Measurements from ENCODE around the gene ZNF326.
A peak's percentile ranks its signal among the peaks of the same experiment; 100 is the strongest.
"Not testable (repeated sequence)": the region's sequence is repeated elsewhere in the genome, so short reads cannot be mapped to it uniquely, and the experiment has no call there.

Gene ZNF326

GRCh38 chr1:89987159-89987819 lies 7.6 kb upstream of the ZNF326 start:
- Histone ChIP-seq H3K9ac (ENCODE audit: low read length) (no peak overlapping the region), H3K4me3 (ENCODE audit: low read depth, low read length) (no peak overlapping the region), H3K36me3 (ENCODE audit: control insufficient read depth, insufficient read depth, low read length) (no peaks in the 10 kb centered on the region), H3K27ac (ENCODE audit: low read depth, low read length) (no peak overlapping the region), H3K9me3 (ENCODE audit: control insufficient read depth, insufficient read depth, low read depth, low read length) (no peaks in the 10 kb centered on the region), H3K4me1 (ENCODE audit: control insufficient read depth, insufficient read depth, low read length) (peaks cover 27% of the 10 kb centered on the region), H3K27me3 (ENCODE audit: control insufficient read depth, insufficient read depth, low read length) (no peaks in the 10 kb centered on the region)

- no peak overlapping the region for H3K9ac ChIP-seq (ENCODE audit: low read length)
- H3K27ac ChIP-seq (ENCODE audit: low read depth, low read length), result no peak overlapping the region
- H3K4me3 ChIP-seq (ENCODE audit: low read depth, low read length), result no peak overlapping the region
- H3K27me3 ChIP-seq (ENCODE audit: control insufficient read depth, insufficient read depth, low read length), result no peaks in the 10 kb centered on the region
- H3K9me3 ChIP-seq (ENCODE audit: control insufficient read depth, insufficient read depth, low read depth, low read length), result no peaks in the 10 kb centered on the region
- peaks cover 27% of the 10 kb centered on the region for H3K4me1 ChIP-seq (ENCODE audit: control insufficient read depth, insufficient read depth, low read length)
- no peaks in the 10 kb centered on the region for H3K36me3 ChIP-seq (ENCODE audit: control insufficient read depth, insufficient read depth, low read length)
These were observed 5.8 kb upstream of the ZNF326 start for GRCh38 chr1:89989099-89989498.

DNA sequence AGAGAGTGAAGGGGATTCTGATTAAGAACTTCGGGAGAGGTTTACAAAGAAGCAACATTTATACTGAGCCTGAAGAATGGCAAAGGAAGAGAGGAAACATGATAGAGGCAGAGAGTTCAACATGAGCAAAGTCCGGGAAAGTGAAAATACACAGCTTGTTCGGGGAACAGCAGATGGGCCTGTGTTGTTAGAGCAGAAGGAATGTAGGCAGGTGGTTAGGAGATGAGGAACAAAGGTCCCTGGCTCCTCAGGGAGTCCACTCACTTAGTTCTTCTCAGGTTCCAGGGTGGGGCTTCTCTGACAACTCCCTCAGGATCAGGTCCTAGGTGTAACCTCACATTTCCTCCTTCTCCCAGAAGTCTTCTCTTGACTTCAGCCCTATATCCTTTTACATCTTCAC lies 5.1 kb upstream of the ZNF326 start:
- no peaks in the 10 kb centered on the region for H3K9me3 ChIP-seq (ENCODE audit: control insufficient read depth, insufficient read depth, low read depth, low read length)
- peaks cover 27% of the 10 kb centered on the region for H3K4me1 ChIP-seq (ENCODE audit: control insufficient read depth, insufficient read depth, low read length)
- no peak overlapping the region for H3K9ac ChIP-seq (ENCODE audit: low read length)
- no peaks in the 10 kb centered on the region for H3K27me3 ChIP-seq (ENCODE audit: control insufficient read depth, insufficient read depth, low read length)
- no peak overlapping the region for H3K4me3 ChIP-seq (ENCODE audit: low read depth, low read length)
- no peaks in the 10 kb centered on the region for H3K36me3 ChIP-seq (ENCODE audit: control insufficient read depth, insufficient read depth, low read length)
- H3K27ac ChIP-seq (ENCODE audit: low read depth, low read length), result no peak overlapping the region

DNA sequence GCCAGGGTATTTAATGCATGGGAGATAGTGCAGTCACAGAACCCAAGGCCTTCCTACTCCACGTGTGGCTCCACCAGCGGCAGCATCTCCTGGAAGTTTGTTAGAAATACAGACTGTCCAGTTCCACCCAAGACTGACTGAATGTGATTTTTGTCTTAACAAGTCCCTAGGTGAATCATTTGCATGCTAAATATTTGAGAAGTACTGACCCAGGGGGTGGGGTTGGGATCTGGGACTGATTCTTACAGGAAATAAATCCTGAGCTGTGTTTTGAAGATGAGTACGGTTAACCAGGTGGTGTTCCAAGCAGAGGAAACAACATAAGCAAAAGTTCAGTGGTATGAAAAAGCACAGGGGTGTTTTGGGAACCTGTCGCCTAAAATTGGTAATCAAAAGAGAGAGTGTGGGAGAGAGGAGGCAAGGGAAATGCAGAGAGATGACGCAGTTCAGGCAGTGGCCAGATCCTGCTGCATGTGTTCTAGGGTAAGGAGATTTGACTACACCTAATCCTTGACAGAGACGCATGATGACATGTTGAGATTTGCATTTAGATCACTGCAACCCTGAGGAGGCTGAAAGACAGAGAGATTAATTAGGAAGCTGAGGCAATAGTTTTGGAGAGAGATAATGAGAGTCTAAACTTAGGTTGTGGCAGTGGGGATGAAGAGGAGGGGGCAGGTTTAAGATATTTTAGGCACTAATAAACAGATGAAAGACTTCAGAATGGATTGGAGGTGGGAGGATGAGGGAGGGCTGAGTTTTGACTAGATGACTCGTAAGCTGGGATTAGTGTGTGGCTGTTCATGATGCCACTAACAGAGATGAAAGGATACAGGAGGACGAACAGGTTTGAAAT lies 3.7 kb upstream of the ZNF326 start:
- Histone ChIP-seq H3K36me3 (ENCODE audit: control insufficient read depth, insufficient read depth, low read length) (no peaks in the 10 kb centered on the region), H3K27me3 (ENCODE audit: control insufficient read depth, insufficient read depth, low read length) (no peaks in the 10 kb centered on the region), H3K9me3 (ENCODE audit: control insufficient read depth, insufficient read depth, low read depth, low read length) (no peaks in the 10 kb centered on the region), H3K9ac (ENCODE audit: low read length) (no peak overlapping the region), H3K27ac (ENCODE audit: low read depth, low read length) (no peak overlapping the region), H3K4me1 (ENCODE audit: control insufficient read depth, insufficient read depth, low read length) (peaks cover 27% of the 10 kb centered on the region), H3K4me3 (ENCODE audit: low read depth, low read length) (no peak overlapping the region)

DNA sequence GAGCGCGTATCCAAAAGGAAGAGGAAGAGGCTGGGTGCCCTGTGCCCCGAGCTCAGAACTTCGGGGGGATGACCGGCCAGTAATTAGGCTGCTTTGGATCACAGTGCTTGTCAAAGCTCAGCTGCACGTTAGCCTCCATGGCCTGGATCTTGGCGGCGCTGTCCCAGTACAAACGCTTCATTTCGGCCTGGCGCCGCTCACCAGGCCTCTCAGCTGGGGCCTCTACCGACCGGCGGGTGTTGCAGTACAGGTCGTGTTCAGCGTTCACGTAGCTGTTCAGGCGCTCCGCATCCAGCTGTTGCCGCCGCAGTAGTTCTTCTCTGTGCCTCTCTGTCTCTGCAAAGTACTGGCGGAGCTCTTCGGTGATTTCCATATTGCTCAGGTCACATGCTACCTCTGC lies 1.4 kb upstream of the ZNF326 start:
- no peak overlapping the region for H3K27ac ChIP-seq (ENCODE audit: low read depth, low read length)
- H3K27me3 ChIP-seq (ENCODE audit: control insufficient read depth, insufficient read depth, low read length), result no peaks in the 10 kb centered on the region
- H3K36me3 ChIP-seq (ENCODE audit: control insufficient read depth, insufficient read depth, low read length), result peaks cover 9% of the 10 kb centered on the region; the same call in 1 of the 2 replicates

DNA sequence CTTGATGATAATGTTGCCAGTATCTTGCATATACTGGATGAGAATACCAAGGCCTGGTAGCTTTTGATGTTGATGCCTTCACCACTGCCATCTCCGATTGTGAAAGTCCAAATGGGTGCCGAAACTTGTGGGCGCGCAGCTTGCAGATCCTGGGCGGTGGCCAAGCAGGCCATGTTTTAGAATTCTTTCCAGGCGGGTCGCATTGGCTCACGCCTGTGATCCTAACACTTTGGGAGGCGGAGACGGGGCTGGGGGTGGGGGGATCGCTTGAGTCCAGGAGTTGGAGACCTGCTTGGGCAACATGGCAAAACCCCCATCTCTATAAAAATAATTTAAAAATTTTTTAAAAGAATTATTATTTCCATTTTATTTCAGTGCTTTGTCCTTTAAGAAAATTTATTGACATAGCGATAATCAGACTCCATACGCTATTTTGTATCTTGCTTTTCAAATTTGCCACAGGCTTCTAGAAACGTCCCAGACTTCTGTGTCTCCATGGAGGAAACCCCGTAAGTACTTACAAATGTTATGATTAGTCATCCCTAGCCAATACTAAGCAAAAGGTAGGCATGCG lies 592 bp upstream of the ZNF326 start:
- no peak overlapping the region for H3K27ac ChIP-seq (ENCODE audit: low read depth, low read length)
- peak overlapping the region; percentile 27 for H3K9ac ChIP-seq (ENCODE audit: low read length)
- no peaks in the 10 kb centered on the region for H3K9me3 ChIP-seq (ENCODE audit: control insufficient read depth, insufficient read depth, low read depth, low read length)
- H3K36me3 ChIP-seq (ENCODE audit: control insufficient read depth, insufficient read depth, low read length), result peaks cover 14% of the 10 kb centered on the region
- H3K27me3 ChIP-seq (ENCODE audit: control insufficient read depth, insufficient read depth, low read length), result no peaks in the 10 kb centered on the region
- peaks cover 45% of the 10 kb centered on the region for H3K4me1 ChIP-seq (ENCODE audit: control insufficient read depth, insufficient read depth, low read length)
- peak overlapping the region; percentile 92 for H3K4me3 ChIP-seq (ENCODE audit: low read depth, low read length)

More for the DNA sequence above, 1.4 kb upstream of the ZNF326 start:
- Histone ChIP-seq H3K9ac (ENCODE audit: low read length) (no peak overlapping the region), H3K9me3 (ENCODE audit: control insufficient read depth, insufficient read depth, low read depth, low read length) (no peaks in the 10 kb centered on the region), H3K4me3 (ENCODE audit: low read depth, low read length) (no peak overlapping the region), H3K4me1 (ENCODE audit: control insufficient read depth, insufficient read depth, low read length) (peaks cover 42% of the 10 kb centered on the region)

GRCh38 chr1:89995598-89996449 lies 914 bp downstream of the ZNF326 start:
- peaks cover 32% of the 10 kb centered on the region for H3K4me1 ChIP-seq (ENCODE audit: control insufficient read depth, insufficient read depth, low read length)

DNA sequence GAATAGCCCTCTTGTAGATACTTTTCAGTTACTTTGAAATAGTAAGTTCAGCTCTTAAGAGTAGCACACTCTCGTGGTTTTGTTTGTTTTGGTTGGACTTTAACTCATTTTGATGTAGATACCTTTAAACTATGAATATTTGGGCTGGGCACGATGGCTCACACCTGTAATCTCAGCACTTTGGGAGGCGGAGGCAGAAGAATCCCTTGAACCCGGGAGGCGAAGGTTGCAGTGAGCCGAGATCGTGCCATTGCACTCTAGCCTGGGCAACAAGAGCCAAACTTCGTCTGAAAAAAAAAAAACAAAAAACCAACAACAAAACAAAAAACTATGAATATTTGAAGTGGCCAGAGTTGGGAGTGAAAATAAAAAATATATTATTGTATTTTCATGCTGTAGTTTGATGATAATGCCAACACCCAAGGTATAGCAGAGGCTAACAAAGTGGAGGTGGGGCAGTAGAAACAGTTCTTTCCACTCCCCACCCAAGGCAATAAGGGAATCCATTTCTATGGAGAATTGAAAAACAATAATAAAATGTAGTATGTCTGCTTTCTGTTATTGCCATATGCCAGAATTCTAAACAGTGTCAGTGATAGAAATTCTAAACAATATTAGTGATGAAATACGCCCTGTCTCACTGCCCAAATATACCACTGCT lies 1.7 kb downstream of the ZNF326 start:
- Histone ChIP-seq H3K4me1 (ENCODE audit: control insufficient read depth, insufficient read depth, low read length) (peaks cover 24% of the 10 kb centered on the region), H3K36me3 (ENCODE audit: control insufficient read depth, insufficient read depth, low read length) (peaks cover 29% of the 10 kb centered on the region), H3K27ac (ENCODE audit: low read depth, low read length) (no peak overlapping the region), H3K9ac (ENCODE audit: low read length) (peak overlapping the region; percentile 97), H3K9me3 (ENCODE audit: control insufficient read depth, insufficient read depth, low read depth, low read length) (no peaks in the 10 kb centered on the region), H3K27me3 (ENCODE audit: control insufficient read depth, insufficient read depth, low read length) (no peaks in the 10 kb centered on the region), H3K4me3 (ENCODE audit: low read depth, low read length) (peak overlapping the region; percentile 92)

More at GRCh38 chr1:89995598-89996449, 914 bp downstream of the ZNF326 start:
- Histone ChIP-seq H3K36me3 (ENCODE audit: control insufficient read depth, insufficient read depth, low read length) (peaks cover 29% of the 10 kb centered on the region), H3K4me3 (ENCODE audit: low read depth, low read length) (peak overlapping the region; percentile 92), H3K9ac (ENCODE audit: low read length) (peak overlapping the region; percentile 97), H3K27me3 (ENCODE audit: control insufficient read depth, insufficient read depth, low read length) (no peaks in the 10 kb centered on the region), H3K27ac (ENCODE audit: low read depth, low read length) (peak overlapping the region; percentile 94), H3K9me3 (ENCODE audit: control insufficient read depth, insufficient read depth, low read depth, low read length) (no peaks in the 10 kb centered on the region)

GRCh38 chr1:89997152-89997551 lies 2.2 kb downstream of the ZNF326 start:
- H3K27me3 ChIP-seq (ENCODE audit: control insufficient read depth, insufficient read depth, low read length); H3K9me3 ChIP-seq (ENCODE audit: control insufficient read depth, insufficient read depth, low read depth, low read length); H3K9ac ChIP-seq (ENCODE audit: low read length); H3K27ac ChIP-seq (ENCODE audit: low read depth, low read length): not testable (repeated sequence)
- peaks cover 31% of the 10 kb centered on the region for H3K36me3 ChIP-seq (ENCODE audit: control insufficient read depth, insufficient read depth, low read length)
- peaks cover 19% of the 10 kb centered on the region for H3K4me1 ChIP-seq (ENCODE audit: control insufficient read depth, insufficient read depth, low read length)
- peak overlapping the region; percentile 92 for H3K4me3 ChIP-seq (ENCODE audit: low read depth, low read length)

- H3K27me3 ChIP-seq (ENCODE audit: control insufficient read depth, insufficient read depth, low read length), result no peaks in the 10 kb centered on the region
These were observed 3.4 kb downstream of the ZNF326 start for GRCh38 chr1:89998306-89998705.

More at GRCh38 chr1:89998306-89998705, 3.4 kb downstream of the ZNF326 start:
- Histone ChIP-seq H3K9me3 (ENCODE audit: control insufficient read depth, insufficient read depth, low read depth, low read length) (no peaks in the 10 kb centered on the region), H3K27ac (ENCODE audit: low read depth, low read length) (no peak overlapping the region), H3K9ac (ENCODE audit: low read length) (no peak overlapping the region), H3K4me1 (ENCODE audit: control insufficient read depth, insufficient read depth, low read length) (peaks cover 19% of the 10 kb centered on the region), H3K4me3 (ENCODE audit: low read depth, low read length) (no peak overlapping the region), H3K36me3 (ENCODE audit: control insufficient read depth, insufficient read depth, low read length) (peaks cover 31% of the 10 kb centered on the region)
